H1 (cell line): ENCODE data around the gene GRM7. TPM values are rescaled to one million over a fixed set of nuclear protein-coding genes. Genes with fewer than 3 reads are reported as not detected.

Source experiments
- CTCF ChIA-PET: fragments of 300-600 bp; sonication (Branson Sonifier 250); formaldehyde crosslinking; loops from one replicate; lab custom pipeline; 2021; ENCODE audit not compliant: partially characterized antibody; lab: Charles Lee
- POLR2A ChIA-PET: fragments of 300-600 bp; sonication (Branson Sonifier 250); formaldehyde crosslinking; loops from one replicate; lab custom pipeline; 2021; ENCODE audit warnings: inconsistent platforms; ENCODE audit not compliant: partially characterized antibody; lab: Charles Lee
- DNase-seq, 2 experiments: peaks; one replicate each; pipeline versions ENCODE4 v3.0.0 to v3.0.0-alpha.2; 2010 to 2022; ENCODE audit warnings: low spot score in 2 of 2, low read depth in 1 of 2, mixed read lengths in 1 of 2
- FAIRE-seq: peaks from 2 replicates; lab custom pipeline; 2011; peaks lifted over from hg19 to GRCh38; lab: Jason Lieb, UNC
- H2AFZ ChIP-seq: 2 replicates; pipeline ENCODE4 v1.8.1; 2012; ENCODE audit warnings: low read length, inconsistent platforms
- H2AK5ac ChIP-seq: 2 replicates; pipeline ENCODE4 v1.6.1; 2013; ENCODE audit warnings: low read depth, low read length
- H2BK120ac ChIP-seq: replicated peaks from 2 replicates; pipeline ENCODE3; 2013; ENCODE audit warnings: low read depth, low read length, inconsistent platforms
- H2BK12ac ChIP-seq: 2 replicates; pipeline ENCODE4 v1.6.1; 2013; ENCODE audit warnings: low read depth, low read length
- H2BK15ac ChIP-seq: 2 replicates; pipeline ENCODE4 v1.6.1; 2013; ENCODE audit warnings: low read length
- H2BK20ac ChIP-seq: 2 replicates; pipeline ENCODE4 v1.6.1; 2013; ENCODE audit warnings: low read length
- H2BK5ac ChIP-seq: 2 replicates; pipeline ENCODE4 v1.6.1; 2013; ENCODE audit warnings: low read depth, low read length
- H3K14ac ChIP-seq: 2 replicates; pipeline ENCODE4 v1.6.1; 2013; ENCODE audit warnings: inconsistent platforms; ENCODE audit not compliant: insufficient read length
- H3K18ac ChIP-seq: 2 replicates; pipeline ENCODE4 v1.6.1; 2013; ENCODE audit warnings: low read length; ENCODE audit errors: extremely low read depth
- H3K23ac ChIP-seq: 2 replicates; pipeline ENCODE4 v1.6.1; 2013; ENCODE audit warnings: inconsistent platforms; ENCODE audit not compliant: insufficient read length
- H3K23me2 ChIP-seq: 2 replicates; pipeline ENCODE4 v1.6.1; 2013; ENCODE audit warnings: low read depth, low read length
- H3K27ac ChIP-seq: 2 replicates; pipeline ENCODE4 v1.6.1; 2011; ENCODE audit warnings: low read depth, low read length, inconsistent platforms
- H3K27me3 ChIP-seq, 4 experiments: replicated peaks in 1 of 4; 1 replicate in 1 of 4; 2 replicates in 3 of 4; pipeline versions ENCODE4 v1.6.1 to v1.8.1; 2011 to 2013; ENCODE audit warnings: low read length in 3 of 4, mild to moderate bottlenecking in 3 of 4, inconsistent platforms in 2 of 4, mixed read lengths in 2 of 4, moderate library complexity in 1 of 4; ENCODE audit not compliant: control insufficient read depth in 3 of 4, insufficient read depth in 3 of 4; ENCODE audit errors: extremely low read depth in 1 of 4
- H3K36me3 ChIP-seq, 4 experiments: 2 replicates each; pipeline versions ENCODE4 v1.6.1 to v1.8.1; 2011 to 2013; ENCODE audit warnings: mild to moderate bottlenecking in 4 of 4, low read length in 3 of 4, moderate library complexity in 2 of 4, control low read depth in 1 of 4, inconsistent platforms in 1 of 4; ENCODE audit not compliant: insufficient read depth in 4 of 4, control insufficient read depth in 2 of 4
- H3K4ac ChIP-seq: replicated peaks from 2 replicates; pipeline ENCODE3; 2013; ENCODE audit warnings: low read length, low read depth, mixed read lengths, inconsistent platforms; ENCODE audit not compliant: insufficient read length
- H3K4me1 ChIP-seq, 4 experiments: replicated peaks in 1 of 4; 1 replicate in 1 of 4; 2 replicates in 3 of 4; pipeline versions ENCODE4 v1.6.1 to v1.8.1; 2011 to 2013; ENCODE audit warnings: low read length in 3 of 4, inconsistent platforms in 2 of 4, mixed read lengths in 1 of 4; ENCODE audit not compliant: insufficient read depth in 4 of 4, control insufficient read depth in 3 of 4
- H3K4me2 ChIP-seq, 2 experiments: 2 replicates each; pipeline versions ENCODE4 v1.6.1 to v1.8.1; 2011 to 2013; ENCODE audit warnings: low read depth in 2 of 2, low read length in 2 of 2, control low read depth in 1 of 2, inconsistent platforms in 1 of 2, mild to moderate bottlenecking in 1 of 2; ENCODE audit not compliant: insufficient read depth in 1 of 2
- H3K4me3 ChIP-seq, 4 experiments: fragments of 200-600, 300-600 bp in 1 of 4; sonication (generic), shearing (Covaris generic), sonication (Bioruptor Twin) in 1 of 4; 2 replicates each; pipeline versions ENCODE4 v1.5.1 to v1.8.1; 2011 to 2016; ENCODE audit warnings: low read length in 4 of 4, low read depth in 3 of 4, control low read depth in 2 of 4, inconsistent platforms in 2 of 4, mild to moderate bottlenecking in 2 of 4, mixed read lengths in 1 of 4, moderate library complexity in 1 of 4; ENCODE audit not compliant: insufficient read depth in 2 of 4; ENCODE audit errors: extremely low read depth in 1 of 4
- H3K56ac ChIP-seq: replicated peaks from 2 replicates; pipeline ENCODE3; 2013; ENCODE audit warnings: low read depth, mild to moderate bottlenecking, mixed read lengths, low read length, inconsistent platforms; ENCODE audit not compliant: insufficient read length
- H3K79me1 ChIP-seq: 2 replicates; pipeline ENCODE4 v1.6.1; 2013; ENCODE audit warnings: low read depth, low read length, control low read depth
- H3K79me2 ChIP-seq, 2 experiments: 2 replicates each; pipeline versions ENCODE4 v1.6.1 to v1.8.1; 2012 to 2013; ENCODE audit warnings: low read length in 2 of 2, mild to moderate bottlenecking in 2 of 2, inconsistent platforms in 1 of 2; ENCODE audit not compliant: insufficient read depth in 2 of 2, control insufficient read depth in 1 of 2
- H3K9ac ChIP-seq, 4 experiments: replicated peaks in 1 of 4; 1 replicate in 1 of 4; 2 replicates in 3 of 4; pipeline versions ENCODE4 v1.6.1 to v1.8.1; 2011 to 2013; ENCODE audit warnings: low read depth in 3 of 4, low read length in 3 of 4, control low read depth in 2 of 4, mild to moderate bottlenecking in 2 of 4, moderate library complexity in 2 of 4, inconsistent platforms in 1 of 4; ENCODE audit errors: extremely low read depth in 1 of 4
- H3K9me3 ChIP-seq, 2 experiments: 2 replicates each; pipeline versions ENCODE4 v1.6.1 to v1.8.1; 2012 to 2013; ENCODE audit warnings: mild to moderate bottlenecking in 2 of 2, moderate library complexity in 2 of 2, control low read depth in 1 of 2, inconsistent platforms in 1 of 2, low read depth in 1 of 2, low read length in 1 of 2, mixed read lengths in 1 of 2; ENCODE audit not compliant: insufficient read depth in 2 of 2
- H4K20me1 ChIP-seq, 2 experiments: replicated peaks in 1 of 2; 2 replicates each; pipeline versions ENCODE3 to v1.8.1; 2011 to 2013; ENCODE audit warnings: inconsistent platforms in 2 of 2, low read length in 2 of 2, mild to moderate bottlenecking in 1 of 2; ENCODE audit not compliant: insufficient read depth in 2 of 2, control insufficient read depth in 1 of 2
- H4K5ac ChIP-seq: 2 replicates; pipeline ENCODE4 v1.6.1; 2013; ENCODE audit warnings: low read length, low read depth, mixed read lengths, inconsistent platforms; ENCODE audit not compliant: insufficient read length
- H4K8ac ChIP-seq: 2 replicates; pipeline ENCODE4 v1.8.0; 2013; ENCODE audit warnings: mild to moderate bottlenecking, moderate library complexity, low read length, inconsistent platforms; ENCODE audit not compliant: insufficient read depth; ENCODE audit errors: extremely low read depth
- H4K91ac ChIP-seq: replicated peaks from 2 replicates; pipeline ENCODE3; 2013; ENCODE audit warnings: low read length, mixed read lengths, inconsistent platforms; ENCODE audit not compliant: insufficient read length
- BRCA1 ChIP-seq: IDR thresholded peaks from 2 replicates; pipeline ENCODE4 v1.6.1; 2012; ENCODE audit warnings: low read depth, low read length, improper control_type of control experiment
- CHD1 ChIP-seq: IDR thresholded peaks from 2 replicates; pipeline ENCODE4 v1.6.1; 2012; ENCODE audit warnings: low read depth, low read length, improper control_type of control experiment
- CTBP2 ChIP-seq: IDR thresholded peaks from 2 replicates; pipeline ENCODE4 v1.7.0; 2011; ENCODE audit warnings: borderline replicate concordance, mild to moderate bottlenecking, moderate library complexity, mixed read lengths, low read length; ENCODE audit not compliant: insufficient read depth, insufficient read length
- EGR1 ChIP-seq: IDR thresholded peaks from 2 replicates; pipeline ENCODE4 v1.6.1; 2011; ENCODE audit warnings: low read depth, low read length, borderline replicate concordance
- GABPA ChIP-seq: IDR thresholded peaks from 2 replicates; pipeline ENCODE4 v1.6.1; 2011; ENCODE audit warnings: mild to moderate bottlenecking, low read length, moderate library complexity, borderline replicate concordance; ENCODE audit not compliant: insufficient read depth
- JUND ChIP-seq: IDR thresholded peaks from 2 replicates; pipeline ENCODE4 v1.6.1; 2011; ENCODE audit warnings: mild to moderate bottlenecking, improper control_type of control experiment, low read length
- KDM4A ChIP-seq: IDR thresholded peaks from one replicate; pipeline ENCODE4 v1.7.1; 2012; ENCODE audit warnings: low read depth, mild to moderate bottlenecking, moderate library complexity, low read length, inconsistent platforms; ENCODE audit not compliant: severe bottlenecking
- KDM5A ChIP-seq: fragments of 200-600 bp; IDR thresholded peaks from 2 replicates; pipeline ENCODE4 v1.7.1; 2012; ENCODE audit warnings: mild to moderate bottlenecking, low read length, inconsistent platforms, mixed read lengths
- SP1 ChIP-seq: IDR thresholded peaks from 2 replicates; pipeline ENCODE4 v1.6.1; 2011; ENCODE audit warnings: low read depth, low read length
- SP4 ChIP-seq: IDR thresholded peaks from 2 replicates; pipeline ENCODE4 v1.6.1; 2012; ENCODE audit warnings: low read length, inconsistent platforms
- SUZ12 ChIP-seq: fragments of 200-600 bp; sonication (generic); IDR thresholded peaks from 2 replicates; pipeline ENCODE4 v1.6.1; 2012; ENCODE audit warnings: mild to moderate bottlenecking, inconsistent platforms, low read length, moderate library complexity, mixed read lengths
- TBP ChIP-seq: IDR thresholded peaks from 2 replicates; pipeline ENCODE4 v1.6.1; 2011; ENCODE audit warnings: low read depth, low read length, improper control_type of control experiment
- WGBS, 2 experiments: shearing (Covaris generic) in 1 of 2; methylation state at CpG; one replicate each; pipeline versions ENCODE4 v1.1.6 to v1.1.7; 2013 to 2015; ENCODE audit warnings: low lambda C conversion rate in 2 of 2, mixed read lengths in 2 of 2, inconsistent platforms in 1 of 2, low coverage in 1 of 2, missing lambda C conversion rate in 1 of 2; ENCODE audit not compliant: insufficient replicate concordance in 2 of 2, insufficient coverage in 1 of 2, insufficient read length in 1 of 2; ENCODE audit errors: extremely low coverage in 1 of 2, missing lambda C conversion rate in 1 of 2; 5-methylcytosine and 5-hydroxymethylcytosine counted together
- polyA plus RNA-seq, 7 experiments: library from polyadenylated mRNA; depleted of rRNA in 3 of 7; stranded (reverse) in 5 of 7; unstranded in 2 of 7; fragments of >200 nt in 5 of 7; fragments of 200-250 nt in 2 of 7; gene quantifications; 1 replicate in 5 of 7; 2 replicates in 1 of 7; 4 replicates in 1 of 7; pipeline versions ENCODE4 v1.2.1 to v1.2.3, GENCODE V29; 2011 to 2013; ENCODE audit warnings: missing spikeins in 2 of 7, mixed read lengths in 2 of 7
- total RNA-seq: library from RNA; stranded (reverse); fragmentation: NEBNext Ultra II Directional; extraction: Animal tissue kit (Norgen Biotek cat#: 25700); gene quantifications from 2 replicates; pipeline ENCODE4 v1.2.1, GENCODE V29; 2021

The GRM7 gene
- total and polyA plus RNA-seq, 2 of the 8 experiments (the other 6 are each of a cell fraction or from before 2014, with no cell fraction given): 0.17 to 0.24 TPM

GRCh38 chr3:7070461-7070860 is 209.5 kb downstream of the GRM7 start:
- WGBS, 2 experiments: 82% methylated on average over 6 of the region's 6 CpGs; no CpG with 5 or more reads in 1 of the 2 experiments

More at GRCh38 chr3:7070461-7070860, 209.5 kb downstream of the GRM7 start:
- ChIA-PET CTCF (interaction anchor here (1.2 kb wide), 1 partner anchor 174 kb away, joined by 3 read pairs; no protein-coding TSS in a partner anchor), POLR2A (no interaction called here)
- Histone ChIP-seq H3K14ac (no peak overlapping the region), H3K27me3 (no peaks in the 10 kb centered on the region), H2BK5ac (no peak overlapping the region), H3K4me2 (no peak overlapping the region), H3K4me1 (no peaks in the 10 kb centered on the region), H3K79me2 (no peaks in the 10 kb centered on the region), H2BK12ac (no peak overlapping the region), H4K91ac (no peak overlapping the region), H4K20me1 (no peaks in the 10 kb centered on the region), H4K8ac (no peak overlapping the region), H4K5ac (no peak overlapping the region), H3K18ac (no peak overlapping the region), H3K23ac (no peak overlapping the region), H3K56ac (no peak overlapping the region), H2AFZ (no peak overlapping the region), H2BK120ac (no peak overlapping the region), H2BK20ac (no peak overlapping the region), H3K4me3 (no peak overlapping the region), H2AK5ac (no peak overlapping the region), H3K9ac (no peak overlapping the region), H3K9me3 (no peaks in the 10 kb centered on the region), H3K23me2 (no peaks in the 10 kb centered on the region), H3K79me1 (no peaks in the 10 kb centered on the region), H3K36me3 (no peaks in the 10 kb centered on the region), H3K27ac (no peak overlapping the region), H3K4ac (no peak overlapping the region), H2BK15ac (no peak overlapping the region)
- no peak for FAIRE-seq
- DNase-seq: no peak
- TF ChIP-seq JUND (no peak), EGR1 (no peak), TBP (no peak), KDM5A (no peak), KDM4A (no peak), SP4 (no peak), CTBP2 (no peak), SP1 (no peak), GABPA (no peak), CHD1 (no peak), SUZ12 (no peak), BRCA1 (no peak)
